HG02852 (cell line): Measurements from ENCODE around the gene SNRNP35.
"Not testable (repeated sequence)": the region's sequence is repeated elsewhere in the genome, so short reads cannot be mapped to it uniquely, and the experiment has no call there.

Experiments used
- ATAC-seq: cut with Tn5 transposase; IDR thresholded peaks from one replicate; pipeline ENCODE4 v1.9.1; 2021; ENCODE audit warnings: mild to moderate bottlenecking, moderate library complexity; ENCODE audit not compliant: unreplicated experiment

SNRNP35 gene, protein sequence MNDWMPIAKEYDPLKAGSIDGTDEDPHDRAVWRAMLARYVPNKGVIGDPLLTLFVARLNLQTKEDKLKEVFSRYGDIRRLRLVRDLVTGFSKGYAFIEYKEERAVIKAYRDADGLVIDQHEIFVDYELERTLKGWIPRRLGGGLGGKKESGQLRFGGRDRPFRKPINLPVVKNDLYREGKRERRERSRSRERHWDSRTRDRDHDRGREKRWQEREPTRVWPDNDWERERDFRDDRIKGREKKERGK

DNA sequence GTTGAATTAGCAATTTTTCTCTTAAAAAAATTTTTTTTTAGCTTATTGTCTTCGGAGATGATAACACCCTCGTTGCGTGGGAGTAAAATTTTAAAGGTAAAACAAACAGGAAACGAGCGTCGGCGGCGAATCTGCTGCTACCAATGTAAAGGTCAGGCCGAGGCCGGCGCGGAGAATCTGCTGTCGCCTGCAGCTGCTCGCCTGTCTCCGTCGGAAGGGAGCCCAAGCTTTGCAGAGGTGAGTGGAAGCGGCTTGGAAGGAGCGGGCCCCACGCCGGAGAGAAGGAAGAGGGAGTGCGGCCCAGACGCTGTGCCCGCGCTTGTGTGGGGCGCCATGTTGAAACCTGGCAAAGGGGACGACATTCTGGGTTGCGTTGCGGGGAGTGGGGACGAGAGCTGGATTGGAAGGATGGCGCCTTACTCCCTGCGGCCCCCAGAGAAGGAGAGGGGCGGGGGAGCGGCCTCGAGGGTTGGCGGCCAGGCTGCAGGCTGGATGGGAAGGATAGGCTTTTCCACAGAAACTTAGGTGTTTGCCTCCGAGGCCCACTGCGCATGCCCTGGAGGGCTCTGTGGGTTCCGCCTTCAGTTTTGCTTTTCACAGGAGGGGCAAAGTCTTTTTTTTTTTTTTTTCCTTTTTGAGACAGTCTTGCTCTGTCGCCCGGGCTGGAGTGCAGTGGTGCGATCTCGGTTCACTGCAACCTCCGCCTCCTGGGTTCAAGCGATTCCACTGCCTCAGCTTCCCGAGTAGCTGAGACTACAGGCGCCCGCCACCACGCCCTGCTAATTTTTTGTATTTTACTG is at the start of gene SNRNP35:
SNRNP35 (plus strand) TSS at position 160 of the 800 bp plus-strand sequence. CDS start 7,402 bp downstream, outside the sequence.
- ATAC-seq, result peak; percentile 49

DNA sequence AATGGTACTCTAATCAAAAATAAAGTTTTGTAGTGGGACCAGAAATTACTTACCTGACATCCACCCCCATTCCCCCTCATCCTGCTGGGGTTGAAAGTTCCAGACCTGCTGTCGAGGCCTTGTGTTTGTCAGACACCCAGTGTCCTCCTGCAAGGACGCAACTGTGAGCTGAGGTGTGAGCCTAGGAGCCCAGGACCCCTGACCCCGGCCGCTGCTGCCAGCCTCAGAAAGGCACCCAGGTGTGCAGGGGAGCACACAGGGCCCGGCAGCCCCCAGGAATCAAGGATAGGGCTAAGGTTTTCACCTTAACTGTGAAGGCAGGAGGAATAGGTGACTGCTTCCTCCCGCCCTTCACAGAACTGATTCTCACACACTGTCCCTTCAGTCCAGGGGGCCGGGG is 49.3 kb upstream of the SNRNP35 start:
- not testable (repeated sequence) for ATAC-seq

DNA sequence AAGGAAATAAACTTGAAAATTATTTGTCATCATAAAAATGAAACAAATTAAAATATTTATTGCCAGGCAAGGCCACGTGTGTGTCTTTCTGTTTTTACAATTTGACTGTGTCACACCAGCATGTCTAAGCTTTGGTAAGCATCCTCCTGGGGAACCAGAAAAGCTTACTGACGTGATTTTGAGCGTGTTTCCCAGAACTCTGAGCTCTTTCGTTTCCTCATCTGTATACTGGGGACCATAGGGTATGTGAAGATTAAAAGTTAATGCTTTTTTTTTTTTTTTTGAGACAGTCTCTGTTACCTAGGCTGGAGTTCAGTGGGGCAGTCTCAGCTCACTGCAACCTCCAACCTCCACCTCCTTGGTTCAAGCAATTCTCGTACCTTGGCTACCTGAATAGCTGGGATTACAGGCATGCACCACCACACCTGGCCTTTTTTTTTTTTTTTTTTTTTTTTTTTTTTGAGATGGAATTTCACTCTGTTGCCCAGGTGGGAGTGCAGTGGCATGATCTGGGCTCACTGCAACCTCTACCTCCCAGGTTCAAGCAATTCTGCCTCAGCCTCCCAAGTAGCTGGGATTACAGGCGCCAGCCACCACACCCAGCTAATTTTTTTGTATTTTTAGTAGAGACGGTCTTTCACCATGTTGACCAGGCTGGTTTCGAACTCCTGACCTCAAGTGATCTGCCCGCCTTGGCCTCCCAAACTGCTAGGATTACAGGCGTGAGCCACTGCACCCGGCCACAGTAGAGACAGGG is 48.5 kb upstream of the SNRNP35 start:
- not testable (repeated sequence) for ATAC-seq

DNA sequence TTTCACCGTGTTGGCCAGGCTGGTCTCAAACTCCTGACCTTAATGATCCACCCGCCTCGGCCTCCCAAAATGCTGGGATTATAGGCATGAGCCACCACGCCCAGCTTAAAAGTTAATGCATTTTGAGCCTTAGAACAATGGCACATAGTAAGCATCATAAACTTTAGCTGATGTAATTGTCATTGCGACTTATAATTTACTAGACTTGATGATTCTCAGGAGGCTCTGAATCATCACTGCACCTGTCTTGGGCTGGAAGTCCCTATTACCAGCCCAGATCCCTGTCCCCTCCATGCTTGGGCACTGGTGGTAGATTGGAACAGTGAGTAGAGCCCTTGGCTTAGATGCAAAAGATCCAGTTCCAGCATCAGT is 47.9 kb upstream of the SNRNP35 start:
- ATAC-seq, result no peak

DNA sequence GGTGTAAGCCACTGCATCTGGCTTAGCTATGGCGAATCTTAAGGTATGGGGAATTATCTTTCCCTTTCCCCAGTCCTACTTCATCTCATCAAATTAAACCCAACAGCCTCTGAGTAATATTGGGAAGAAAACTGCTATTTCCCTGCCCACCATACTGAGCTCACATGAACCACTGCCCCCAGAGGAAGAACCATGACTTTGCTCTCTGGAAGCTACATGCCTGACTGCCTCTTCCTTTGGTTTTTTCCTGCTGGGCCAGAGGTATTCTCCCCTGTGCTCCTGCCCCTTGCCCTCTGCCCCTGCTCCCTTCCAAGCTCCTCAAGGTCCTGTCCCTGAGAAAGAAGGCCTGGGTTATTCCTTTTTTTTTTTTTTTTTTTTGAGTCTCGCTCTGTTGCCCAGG is 36.6 kb upstream of the SNRNP35 start:
- no peak for ATAC-seq

DNA sequence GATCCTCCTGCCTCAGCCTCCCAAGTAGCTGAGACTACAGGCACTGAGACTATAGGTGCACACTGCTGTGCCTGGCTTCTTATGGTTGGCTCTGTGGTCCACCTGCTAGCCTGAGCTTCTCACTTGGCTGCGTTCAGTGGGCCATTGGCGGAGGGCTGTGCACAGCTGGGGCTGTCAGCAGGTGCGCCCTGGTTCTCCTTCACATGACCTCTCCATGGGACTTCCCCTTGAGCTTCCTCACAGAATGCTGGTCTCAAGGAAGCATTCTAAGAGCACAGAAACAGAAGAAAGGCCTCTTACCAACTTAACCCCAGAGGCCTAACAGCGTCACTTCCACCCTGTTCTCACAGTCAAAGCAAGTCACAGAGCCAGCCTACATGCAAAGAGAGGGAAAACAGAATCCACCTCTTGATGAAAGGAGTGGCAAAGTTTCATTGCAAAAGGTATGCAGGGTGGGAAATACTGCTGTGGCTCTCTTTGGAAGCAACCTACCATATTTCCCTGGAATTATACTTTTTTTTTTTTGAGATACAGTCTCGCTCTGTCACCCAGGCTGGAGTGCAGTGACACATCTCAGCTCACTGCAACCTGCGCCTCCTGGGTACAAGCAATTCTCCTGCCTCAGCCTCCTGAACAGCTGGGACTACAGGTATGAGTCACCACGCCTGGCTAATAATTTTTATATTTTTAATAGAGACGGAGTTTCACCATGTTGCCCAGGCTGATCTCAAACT is 30.7 kb upstream of the SNRNP35 start:
- peak; percentile 92 for ATAC-seq

DNA sequence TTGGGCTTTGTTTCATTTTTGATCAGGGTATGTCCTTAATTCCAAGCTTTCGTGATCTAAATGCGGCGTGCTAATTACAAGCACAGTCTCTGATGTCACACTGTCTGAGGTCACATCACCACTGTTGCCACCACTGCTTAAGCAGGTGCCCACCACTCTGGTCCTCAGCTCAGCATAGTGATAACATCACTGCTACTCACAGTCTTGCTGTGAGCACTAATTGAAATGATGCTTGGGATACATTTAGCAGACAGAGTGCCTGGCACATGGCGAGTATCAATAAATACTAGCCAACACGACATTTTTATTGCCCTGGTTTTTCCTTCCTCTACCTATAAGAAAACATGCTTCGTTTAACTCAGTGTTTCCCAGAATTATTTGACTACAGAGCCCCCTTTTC is 29.3 kb upstream of the SNRNP35 start:
- ATAC-seq, result no peak

DNA sequence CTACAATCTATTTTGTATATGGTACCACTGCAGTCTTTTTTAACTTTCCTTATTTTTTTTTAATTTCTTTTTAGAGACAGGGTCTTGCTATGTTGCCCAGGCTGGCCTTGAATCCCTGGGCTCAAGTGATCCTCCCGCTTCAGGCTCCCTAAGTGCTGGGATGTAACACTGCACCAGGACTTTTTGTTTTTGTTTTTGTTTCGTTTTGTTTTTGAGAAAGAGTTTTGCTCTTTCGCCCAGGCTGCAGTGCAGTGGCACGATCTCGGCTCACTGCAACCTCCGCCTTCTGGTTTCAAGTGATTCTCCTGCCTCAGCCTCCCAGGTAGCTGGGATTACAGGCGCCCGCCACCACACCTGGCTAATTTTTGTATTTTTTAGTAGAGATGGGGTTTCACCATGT is 28.8 kb upstream of the SNRNP35 start:
- ATAC-seq, result not testable (repeated sequence)

DNA sequence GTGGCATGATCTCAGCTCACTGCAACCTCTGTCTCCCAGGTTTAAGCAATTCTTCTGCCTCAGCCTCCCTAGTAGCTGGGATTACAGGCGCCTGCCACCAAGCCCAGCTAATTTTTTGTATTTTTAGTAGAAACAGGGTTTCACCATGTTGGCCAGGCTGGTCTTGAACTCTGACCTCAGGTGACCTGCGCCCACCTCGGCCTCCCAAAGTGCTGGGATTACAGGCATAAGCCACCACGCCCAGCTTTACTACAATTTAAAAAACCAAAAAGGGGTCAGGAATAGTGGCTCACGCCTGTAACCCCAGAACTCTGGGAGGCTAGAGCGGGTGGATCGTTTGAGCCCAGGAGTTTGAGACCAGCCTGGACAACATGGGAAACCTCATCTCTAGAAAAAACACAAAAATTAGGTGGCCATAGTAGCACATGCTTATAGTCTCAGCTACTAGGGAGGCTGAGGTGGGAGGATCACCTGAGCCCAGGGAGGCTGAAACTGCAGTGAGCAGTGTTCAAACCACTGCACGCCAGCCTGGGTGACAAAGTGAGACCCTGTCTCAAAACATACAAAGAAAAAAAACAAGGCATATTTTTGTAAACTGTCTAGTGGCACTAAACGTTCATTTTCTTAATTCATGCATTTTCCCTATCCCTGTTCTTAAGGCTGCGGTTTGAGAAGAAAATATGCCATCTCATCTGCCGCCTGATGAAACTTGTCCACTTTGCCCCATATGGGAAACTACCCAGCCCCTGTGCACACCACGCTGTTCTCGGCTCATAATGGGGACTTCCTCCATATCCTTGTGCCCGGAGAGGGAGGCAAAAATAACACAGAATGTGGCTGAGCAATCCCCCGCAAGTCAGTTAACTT is 25.8 kb upstream of the SNRNP35 start:
- not testable (repeated sequence) for ATAC-seq

DNA sequence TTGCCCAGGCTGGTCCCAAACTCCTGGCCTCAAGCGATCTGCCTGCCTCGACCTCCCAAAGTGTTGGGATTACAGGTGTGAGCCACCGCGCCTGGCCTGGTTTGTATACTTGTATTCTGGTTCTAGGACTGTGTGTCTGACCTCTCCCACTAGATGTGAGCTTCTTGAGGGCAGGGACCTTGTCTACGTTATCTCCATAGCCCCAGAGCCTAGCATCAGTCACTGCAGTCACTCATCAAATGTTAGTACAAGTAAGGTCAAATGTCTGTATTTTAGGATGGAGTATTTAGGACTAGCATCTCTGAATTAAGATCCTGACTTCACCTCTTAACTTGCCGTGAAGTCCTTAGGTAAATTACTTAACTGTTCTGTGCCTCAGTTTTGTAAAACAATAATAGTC is 24.3 kb upstream of the SNRNP35 start:
- no peak for ATAC-seq

DNA sequence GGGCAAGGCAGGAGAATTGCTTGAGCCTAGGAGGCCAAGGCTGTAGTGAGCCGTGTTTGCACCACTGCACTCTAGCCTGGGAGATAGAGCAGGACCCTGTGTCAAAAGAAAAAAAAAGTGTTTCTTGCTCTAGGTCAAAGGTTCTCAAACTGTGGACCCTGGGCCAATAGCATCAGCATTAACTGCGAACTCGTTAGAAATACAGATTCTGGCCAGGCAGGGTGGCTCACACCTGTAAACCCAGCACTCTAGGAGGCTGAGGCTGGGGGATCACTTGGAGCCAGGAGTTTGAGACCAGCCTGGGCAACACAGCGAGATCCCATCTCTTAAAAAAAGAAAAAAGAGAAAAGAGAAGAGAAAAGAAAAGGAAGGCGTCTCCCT is 22.3 kb upstream of the SNRNP35 start:
- no peak for ATAC-seq

DNA sequence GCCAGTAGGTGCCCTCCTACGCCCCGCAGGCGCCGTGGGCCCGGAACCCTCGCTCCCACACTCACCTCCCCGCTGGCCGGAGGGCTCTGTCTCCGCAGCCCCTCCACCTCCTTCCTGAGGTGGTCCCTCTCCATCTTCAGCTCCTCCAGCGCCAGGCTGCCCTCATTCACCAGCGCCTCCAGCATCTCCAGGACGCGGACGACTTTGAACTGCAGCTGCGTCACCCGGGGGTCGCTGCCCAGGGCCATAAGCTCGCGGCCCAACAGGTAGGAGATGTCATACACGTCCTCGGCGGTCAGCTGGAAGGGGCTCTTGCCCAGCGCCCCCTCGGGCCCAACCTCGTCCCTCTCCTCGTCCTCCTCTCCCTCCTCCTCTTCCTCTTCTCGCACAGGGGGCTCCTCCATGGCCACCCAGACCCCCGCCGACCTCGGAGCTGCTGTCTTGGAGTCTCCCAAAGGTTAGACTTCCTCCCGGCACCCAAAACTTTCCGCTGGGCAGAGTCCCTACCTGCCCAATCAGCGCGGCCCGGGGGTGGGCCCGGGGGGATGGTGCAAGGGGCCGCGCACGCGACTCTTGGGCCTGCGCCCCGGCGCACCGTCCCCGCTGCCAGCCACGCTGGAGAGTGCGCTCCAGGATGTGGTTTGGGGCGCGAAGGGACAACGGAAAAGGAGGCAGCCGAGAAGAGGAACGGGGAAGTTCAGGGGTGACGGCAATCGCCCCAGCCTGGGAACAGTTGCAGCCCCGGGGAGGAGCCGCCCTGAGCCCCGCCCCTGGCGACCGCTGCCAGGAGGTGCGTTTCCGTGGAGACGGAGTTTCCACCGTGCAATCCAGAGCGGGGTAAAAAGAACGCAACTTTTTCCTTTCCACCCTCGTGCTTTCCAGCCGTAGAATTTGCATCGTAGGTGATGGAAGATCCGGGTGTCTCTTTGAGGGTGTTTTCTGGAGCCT is 21.6 kb upstream of the SNRNP35 start, which contains the start of gene RILPL2:
RILPL2 (minus strand) TSS at position 668 of the 948 bp plus-strand sequence; CDS start at position 404, 264 bp downstream.
- peak; percentile 69 for ATAC-seq

DNA sequence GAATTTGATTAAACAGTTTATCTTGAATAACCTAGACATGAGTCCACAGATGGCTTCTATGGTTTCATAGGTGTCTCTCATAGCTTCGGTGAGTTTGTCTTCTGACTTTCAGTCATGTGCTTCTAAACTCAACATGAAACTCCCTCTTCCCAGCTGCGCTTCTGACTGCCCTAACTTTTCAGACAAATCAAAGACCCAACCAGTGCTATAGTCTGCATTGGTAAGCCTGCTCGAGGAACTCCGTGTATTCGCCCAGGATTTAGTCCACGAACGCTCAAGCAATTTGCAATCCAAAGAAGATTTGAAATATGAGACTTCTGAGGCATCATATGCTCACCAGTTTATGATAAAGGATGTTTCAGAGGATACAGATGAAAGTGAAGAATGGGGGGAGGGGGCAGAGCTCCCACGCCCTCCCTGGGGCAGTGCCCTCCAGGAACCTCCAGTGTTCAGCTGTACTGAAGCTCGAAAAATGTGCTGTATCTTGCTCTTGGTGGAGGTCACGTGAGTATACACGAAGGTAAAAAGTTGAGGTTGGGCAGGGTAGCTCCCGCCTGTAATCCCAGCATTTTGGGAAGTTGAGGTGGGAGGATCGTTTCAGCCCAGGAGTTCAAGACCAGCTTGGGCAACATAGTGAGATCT is 16.3 kb upstream of the SNRNP35 start:
- ATAC-seq, result peak; percentile 51

DNA sequence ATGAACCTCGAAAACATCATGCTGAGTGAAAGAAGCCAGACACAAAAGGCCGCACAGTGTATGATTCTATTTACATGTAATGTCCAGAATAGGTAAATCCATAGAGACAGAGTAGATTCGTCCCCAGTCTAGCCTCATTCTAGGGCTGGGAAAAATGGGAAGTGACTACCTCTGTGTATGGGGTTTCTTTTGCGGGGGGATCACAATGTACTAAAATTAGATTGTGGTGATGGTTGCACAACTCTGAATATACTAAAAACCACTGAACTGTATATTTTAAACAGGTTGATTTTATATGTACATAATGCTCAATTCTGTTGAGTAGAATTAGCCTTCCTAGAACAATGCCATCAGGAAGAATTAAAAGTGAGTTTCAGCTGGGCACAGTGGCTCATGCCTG is 15.2 kb upstream of the SNRNP35 start:
- no peak for ATAC-seq

DNA sequence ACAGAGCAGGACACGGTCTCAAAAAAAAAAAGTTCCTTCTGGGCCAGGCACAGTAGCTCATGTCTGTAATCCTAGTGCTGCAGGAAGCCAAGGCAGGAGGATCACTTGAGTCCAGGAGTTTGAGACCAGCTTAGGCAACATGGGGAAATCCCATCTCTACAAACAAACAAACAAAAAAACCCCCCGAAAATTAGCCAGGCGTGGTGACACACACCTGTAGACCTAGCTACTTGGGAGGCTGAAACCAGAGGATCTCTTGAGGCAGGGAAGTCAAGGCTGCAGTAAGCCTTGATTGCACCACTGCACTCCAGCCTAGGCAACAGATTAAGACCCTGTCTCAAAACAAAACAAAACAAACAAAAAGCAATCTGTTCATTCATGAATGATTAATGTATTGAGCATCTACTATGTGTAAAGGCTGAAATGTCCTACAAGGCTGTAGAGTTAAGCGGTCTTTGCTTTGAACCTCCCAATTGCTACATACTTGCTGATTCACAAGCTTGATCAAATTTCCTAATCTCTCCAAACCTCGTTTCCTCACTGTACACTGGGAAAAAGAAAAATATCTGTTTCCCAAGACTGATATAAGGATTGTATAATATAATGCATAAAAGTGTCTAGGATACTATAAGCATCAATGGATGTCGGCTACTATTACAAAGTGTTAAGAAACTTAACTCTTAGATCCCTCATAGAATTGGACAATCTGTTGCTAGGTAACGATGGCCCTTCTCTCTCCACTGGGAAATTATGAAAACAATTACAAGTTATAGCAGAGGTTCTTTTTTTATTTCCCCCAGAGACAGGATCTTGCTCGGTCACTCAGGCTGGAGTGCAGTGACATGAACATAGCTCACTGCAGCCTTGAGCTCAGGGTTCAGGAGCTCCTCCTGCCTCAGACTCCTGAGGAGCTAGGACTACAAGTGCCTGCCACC is 13.6 kb upstream of the SNRNP35 start:
- no peak for ATAC-seq

DNA sequence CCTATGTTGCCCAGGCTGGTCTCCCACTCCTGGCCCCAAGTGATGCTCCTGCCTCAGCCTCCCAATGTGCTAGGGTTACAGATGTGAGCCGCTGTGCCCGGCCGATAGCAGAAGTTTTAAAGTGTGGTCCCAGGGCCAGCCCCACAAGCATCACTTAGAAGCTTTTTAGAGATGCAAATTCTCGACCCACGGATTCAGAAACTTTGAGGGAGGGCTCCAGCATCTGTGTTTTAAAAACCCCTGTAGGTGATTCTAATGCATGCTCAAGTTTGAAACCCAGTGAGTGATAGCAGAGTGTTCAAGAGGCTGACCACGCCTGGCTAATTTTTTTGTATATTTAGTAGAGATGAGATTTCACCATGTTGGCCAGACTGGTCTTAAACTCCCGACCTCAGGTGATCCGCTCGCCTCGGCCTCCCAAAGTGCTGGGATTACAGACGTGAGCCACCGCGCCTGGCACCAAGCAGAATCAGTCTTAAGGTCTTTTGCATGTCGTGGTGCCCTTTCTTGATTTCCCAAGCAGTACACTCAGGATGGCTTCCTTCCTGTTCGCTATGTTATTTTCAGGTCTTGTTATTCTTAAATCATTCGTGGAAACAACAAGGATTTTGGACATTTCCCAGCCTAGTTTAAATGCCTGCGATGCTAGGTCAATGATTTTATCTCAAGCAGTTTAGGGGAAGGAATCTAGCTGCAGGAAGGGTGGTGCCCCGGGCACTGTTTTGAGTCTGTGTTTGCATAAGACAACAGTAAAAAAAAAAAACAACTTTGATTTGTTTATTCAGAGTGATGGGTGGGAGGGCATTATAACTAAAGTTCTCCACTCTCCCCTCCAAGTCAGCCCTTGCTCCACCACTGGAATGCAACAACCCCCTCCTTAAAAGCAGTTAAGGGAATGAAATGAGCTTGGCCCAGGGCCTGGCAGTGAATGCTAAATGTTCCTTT is 12.3 kb upstream of the SNRNP35 start:
- ATAC-seq, result peak; percentile 45
